K562 (cell line): ENCODE measurements around the gene LBR. TPM values are rescaled to one million over a fixed set of nuclear protein-coding genes. Genes with fewer than 3 reads are reported as not detected.

Experiments used
- CGGBP1 ChIP-seq: fragments of 250-450 bp; sonication (Bioruptor Pico); IDR thresholded peaks from 2 replicates; pipeline ENCODE4 v1.9.0; 2021; ENCODE audit warnings: mild to moderate bottlenecking
- CUX1 ChIP-seq: fragments of 200-800 bp; sonication (Bioruptor generic); IDR thresholded peaks from 2 replicates; pipeline ENCODE4 v1.6.1; 2016; ENCODE audit warnings: missing genetic modification characterization, missing compliant biosample characterization
- FOS ChIP-seq: IDR thresholded peaks from 3 replicates; pipeline ENCODE4 v1.6.1; 2011; ENCODE audit not compliant: insufficient read length; ENCODE audit errors: extremely low read depth
- HEY1 ChIP-seq: fragments of 250-450 bp; sonication (Bioruptor Pico); IDR thresholded peaks from 2 replicates; pipeline ENCODE4 v1.5.0; 2020; ENCODE audit warnings: mild to moderate bottlenecking, moderate library complexity, borderline replicate concordance
- KDM5B ChIP-seq: fragments of 200-600 bp; sonication (generic); IDR thresholded peaks from 2 replicates; pipeline ENCODE4 v1.6.1; 2012; ENCODE audit warnings: low read depth, mild to moderate bottlenecking, moderate library complexity, low read length, control low read depth, inconsistent platforms; ENCODE audit not compliant: insufficient replicate concordance
- MEF2A ChIP-seq: IDR thresholded peaks from 2 replicates; pipeline ENCODE4 v1.6.1; 2011; ENCODE audit warnings: low read depth, mild to moderate bottlenecking, low read length, moderate library complexity; ENCODE audit not compliant: control insufficient read depth
- NCOR1 ChIP-seq: fragments of 450-650 bp; IDR thresholded peaks from 2 replicates; pipeline ENCODE4 v1.6.1; 2016; ENCODE audit warnings: mild to moderate bottlenecking, moderate library complexity
- PHF8 ChIP-seq: fragments of 200-600 bp; sonication (generic); IDR thresholded peaks from 2 replicates; pipeline ENCODE4 v1.6.1; 2012; ENCODE audit warnings: mixed run types, mild to moderate bottlenecking, inconsistent platforms, low read length, moderate library complexity, borderline replicate concordance
- PHTF2 ChIP-seq: fragments of 250-450 bp; sonication (Bioruptor Pico); IDR thresholded peaks from 2 replicates; pipeline ENCODE4 v1.5.0; 2021; ENCODE audit warnings: mild to moderate bottlenecking
- RBM17 ChIP-seq: fragments of 200-400 bp; formaldehyde crosslinking; IDR thresholded peaks from 2 replicates; pipeline ENCODE4 v1.6.1; 2017; ENCODE audit warnings: low read depth, mild to moderate bottlenecking, low read length, borderline replicate concordance
- ZNF324 ChIP-seq: fragments of 250-450 bp; sonication (Bioruptor Pico); IDR thresholded peaks from 2 replicates; pipeline ENCODE4 v1.4.0; 2020; ENCODE audit warnings: mild to moderate bottlenecking
- ZNF449 ChIP-seq: fragments of 250-450 bp; sonication (Bioruptor Pico); IDR thresholded peaks from 2 replicates; pipeline ENCODE4 v1.8.0; 2022; ENCODE audit warnings: moderate library complexity, mild to moderate bottlenecking, inconsistent platforms
- ZNF644 ChIP-seq: fragments of 200-800 bp; sonication (Bioruptor generic); IDR thresholded peaks from 2 replicates; pipeline ENCODE4 v1.6.1; 2016; ENCODE audit warnings: low read depth, missing genetic modification characterization, missing compliant biosample characterization
- ZNF655 ChIP-seq: fragments of 250-450 bp; sonication (Bioruptor Pico); IDR thresholded peaks from 2 replicates; pipeline ENCODE4 v1.5.0; 2021
- ZNF766 ChIP-seq: fragments of 200-800 bp; sonication (Bioruptor generic); conservative IDR thresholded peaks from 2 replicates; pipeline ENCODE4 v1.6.1; 2016; ENCODE audit warnings: missing genetic modification characterization, missing compliant biosample characterization
- polyA plus RNA-seq, 8 experiments: library from polyadenylated mRNA; depleted of rRNA in 4 of 8; stranded (reverse) in 5 of 8; unstranded in 3 of 8; fragments of >200 nt; fragmentation: Nextera tagmentation in 2 of 8; fragmentation: Illumina TruSeq in 1 of 8; extraction: Ambion mirVana in 2 of 8; extraction: Trizol in 1 of 8; gene quantifications; 2 replicates each; pipeline versions ENCODE4 v1.2.1 to v1.2.3, GENCODE V29; 2011 to 2014; ENCODE audit warnings: inconsistent platforms in 1 of 8, missing spikeins in 1 of 8
- total RNA-seq, 7 experiments: library from RNA; depleted of rRNA in 6 of 7; stranded (reverse); fragments of >200 nt in 6 of 7; fragmentation: Illumina TruSeq in 2 of 7; extraction: Trizol in 2 of 7; gene quantifications; 2 replicates each; pipeline versions ENCODE4 v1.2.1 to v1.2.3, GENCODE V29; 2011 to 2021; ENCODE audit warnings: low replicate concordance in 1 of 7

Gene LBR
- total and polyA plus RNA-seq, 9 of the 15 experiments (the other 6 are each of a cell fraction or from before 2014, with no cell fraction given), result 102 to 229 (median 197) TPM

GRCh38 chr1:225428068-225428880 is 436 bp upstream of the LBR start (continued):
- TF ChIP-seq CUX1 (CRISPR knock-in tag) (peak; percentile 86; the same call in 1 of the 2 replicates), HEY1 (CRISPR knock-in tag) (no peak), ZNF324 (CRISPR knock-in tag) (no peak), RBM17 (no peak), PHTF2 (CRISPR knock-in tag) (no peak), ZNF644 (tag) (peak; percentile 74; the same call in 1 of the 2 replicates), CGGBP1 (CRISPR knock-in tag) (no peak), FOS (peak; percentile 93), PHF8 (peak; percentile 54; the same call in 1 of the 2 replicates), NCOR1 (peak; percentile 86), KDM5B (peak; percentile 64), ZNF655 (CRISPR knock-in tag) (no peak), ZNF449 (CRISPR knock-in tag) (no peak), MEF2A (no peak), ZNF766 (CRISPR knock-in tag) (peak; percentile 68; the same call in 1 of the 2 replicates)
